ENCODE data around the gene CDC42BPB. TPM values are rescaled to one million over a fixed set of nuclear protein-coding genes. Genes with fewer than 3 reads are reported as not detected.

CDC42BPB gene
- total RNA-seq, 1 donor from 2014 or later: 116 TPM

- no peaks in the 10 kb centered on the region for H3K27me3 ChIP-seq (ENCODE audit: insufficient read depth, low read length)
- peaks cover 30% of the 10 kb centered on the region for H3K36me3 ChIP-seq (ENCODE audit: insufficient read depth, low read length)
- H3K27me3 Mint-ChIP-seq (ENCODE audit: low read depth, unreplicated experiment): no peaks in the 10 kb centered on the region
- no peak overlapping the region for H3K4me3 Mint-ChIP-seq (ENCODE audit: unreplicated experiment)
- peaks cover 49% of the 10 kb centered on the region for H4K20me1 ChIP-seq (ENCODE audit: insufficient read depth, low read length)
- FAIRE-seq (no peak), DNase-seq (ENCODE audit: low read depth) (no peak)
- H3K27ac Mint-ChIP-seq (ENCODE audit: unreplicated experiment): no peak overlapping the region
- TF ChIP-seq EZH2 (IDR thresholded peaks at IDR 0.05; ENCODE audit: insufficient read depth, low read length) (no peak), CTCF (IDR thresholded peaks at IDR 0.05; ENCODE audit: insufficient read depth, low read depth, low read length) (no peak)
- no peak overlapping the region for H3K9ac ChIP-seq (ENCODE audit: low read length)
- H3K4me1 Mint-ChIP-seq (ENCODE audit: low read depth, unreplicated experiment): peaks cover 7% of the 10 kb centered on the region
- H3K4me2 ChIP-seq (ENCODE audit: low read length): no peak overlapping the region
- no peak overlapping the region for H3K27ac ChIP-seq (ENCODE audit: low read depth, low read length)
- no peaks in the 10 kb centered on the region for H3K9me3 Mint-ChIP-seq (ENCODE audit: unreplicated experiment)
- no peak overlapping the region for H3K4me3 ChIP-seq (ENCODE audit: insufficient read depth, low read depth, low read length)
- H3K36me3 Mint-ChIP-seq (ENCODE audit: low read depth, unreplicated experiment): peaks cover 30% of the 10 kb centered on the region
- no peak overlapping the region for H2AFZ ChIP-seq (ENCODE audit: low read depth, low read length)
- no peaks in the 10 kb centered on the region for H3K79me2 ChIP-seq (ENCODE audit: insufficient read depth, low read length)
- H3K4me1 ChIP-seq (ENCODE audit: insufficient read depth, low read length): no peaks in the 10 kb centered on the region
- no peaks in the 10 kb centered on the region for H3K9me3 ChIP-seq (ENCODE audit: insufficient read depth, low read depth, low read length)
Observed at GRCh38 chr14:102937331-102938175, 119.8 kb downstream of the CDC42BPB start.

- FAIRE-seq (peak; percentile 9), DNase-seq (ENCODE audit: low read depth) (no peak)
- H3K9me3 Mint-ChIP-seq (ENCODE audit: unreplicated experiment): no peaks in the 10 kb centered on the region
- peaks cover 50% of the 10 kb centered on the region for H4K20me1 ChIP-seq (ENCODE audit: insufficient read depth, low read length)
- H3K27me3 Mint-ChIP-seq (ENCODE audit: low read depth, unreplicated experiment): no peaks in the 10 kb centered on the region
- no peak overlapping the region for H3K4me2 ChIP-seq (ENCODE audit: low read length)
- peaks cover 8% of the 10 kb centered on the region for H3K4me1 ChIP-seq (ENCODE audit: insufficient read depth, low read length)
- peaks cover 18% of the 10 kb centered on the region for H3K36me3 ChIP-seq (ENCODE audit: insufficient read depth, low read length)
- peaks cover 26% of the 10 kb centered on the region for H3K36me3 Mint-ChIP-seq (ENCODE audit: low read depth, unreplicated experiment)
- no peaks in the 10 kb centered on the region for H3K79me2 ChIP-seq (ENCODE audit: insufficient read depth, low read length)
- no peak overlapping the region for H3K4me3 ChIP-seq (ENCODE audit: insufficient read depth, low read depth, low read length)
- no peak overlapping the region for H3K27ac ChIP-seq (ENCODE audit: low read depth, low read length)
- H2AFZ ChIP-seq (ENCODE audit: low read depth, low read length): no peak overlapping the region
- no peak overlapping the region for H3K9ac ChIP-seq (ENCODE audit: low read length)
- H3K4me1 Mint-ChIP-seq (ENCODE audit: low read depth, unreplicated experiment): peaks cover 2% of the 10 kb centered on the region
- H3K27me3 ChIP-seq (ENCODE audit: insufficient read depth, low read length): peaks cover under 1% of the 10 kb centered on the region
- no peak overlapping the region for H3K27ac Mint-ChIP-seq (ENCODE audit: unreplicated experiment)
- no peaks in the 10 kb centered on the region for H3K9me3 ChIP-seq (ENCODE audit: insufficient read depth, low read depth, low read length)
- no peak overlapping the region for H3K4me3 Mint-ChIP-seq (ENCODE audit: unreplicated experiment)
- TF ChIP-seq EZH2 (IDR thresholded peaks at IDR 0.05; ENCODE audit: insufficient read depth, low read length) (no peak), CTCF (IDR thresholded peaks at IDR 0.05; ENCODE audit: insufficient read depth, low read depth, low read length) (no peak)
Observed at GRCh38 chr14:102935756-102936155, 121.6 kb downstream of the CDC42BPB start.
